H54 (cell line): ENCODE measurements around the gene FRMD4A.
"Not testable (repeated sequence)": the region's sequence is repeated elsewhere in the genome, so short reads cannot be mapped to it uniquely, and the experiment has no call there.

Experiments used
- DNase-seq: peaks from one replicate; pipeline ENCODE4 v3.0.0; 2011; ENCODE audit warnings: low spot score, mixed read lengths; ENCODE audit not compliant: insufficient read length
- FAIRE-seq: peaks from 3 replicates; lab custom pipeline; 2011; peaks lifted over from hg19 to GRCh38; lab: Jason Lieb, UNC
- POLR2A ChIP-seq: IDR thresholded peaks from 2 replicates; pipeline ENCODE4 v1.6.1; 2011; ENCODE audit warnings: low read depth, mild to moderate bottlenecking, low read length

The FRMD4A gene

DNA sequence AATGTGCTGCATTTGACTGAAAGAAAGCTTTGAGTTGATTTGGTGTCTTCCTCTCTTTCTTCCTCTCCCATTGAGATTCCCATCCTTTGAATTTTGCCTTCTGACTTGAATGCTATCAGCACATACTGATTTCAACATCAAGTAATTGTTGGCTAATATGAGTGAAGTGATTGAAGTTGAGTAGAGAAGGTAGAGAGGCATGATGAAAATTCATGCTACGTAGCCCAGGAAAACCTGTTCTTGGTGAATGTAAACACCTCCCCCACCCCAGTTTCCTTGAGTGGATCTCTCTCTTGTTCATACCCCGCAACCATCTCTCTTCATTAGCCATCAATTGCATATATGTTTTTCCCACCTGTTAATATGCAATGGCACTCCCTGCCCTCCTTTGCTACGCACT is 193.3 kb downstream of the FRMD4A start:
- TF ChIP-seq POLR2A = no peak
- DNase-seq (no peak), FAIRE-seq (no peak)

DNA sequence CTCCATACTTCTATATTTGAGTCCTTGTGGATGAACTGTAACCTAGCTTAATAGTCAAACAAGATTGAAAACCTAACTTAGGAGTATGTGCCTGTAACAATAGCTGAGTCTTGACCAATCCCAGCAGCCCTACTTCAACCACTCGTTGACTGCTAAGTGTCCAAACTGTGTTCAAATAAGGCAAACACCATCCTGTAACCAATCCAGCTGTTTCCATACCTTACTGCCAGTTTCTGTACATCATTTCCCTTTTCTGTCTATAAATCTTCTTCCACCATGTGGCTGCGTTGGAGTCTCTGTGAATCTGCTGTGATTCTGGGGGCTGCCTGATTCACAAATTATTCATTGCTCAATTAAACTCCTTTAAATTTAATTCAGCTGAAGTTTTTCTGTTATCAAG is 195.5 kb downstream of the FRMD4A start:
- FAIRE-seq, DNase-seq: not testable (repeated sequence)

DNA sequence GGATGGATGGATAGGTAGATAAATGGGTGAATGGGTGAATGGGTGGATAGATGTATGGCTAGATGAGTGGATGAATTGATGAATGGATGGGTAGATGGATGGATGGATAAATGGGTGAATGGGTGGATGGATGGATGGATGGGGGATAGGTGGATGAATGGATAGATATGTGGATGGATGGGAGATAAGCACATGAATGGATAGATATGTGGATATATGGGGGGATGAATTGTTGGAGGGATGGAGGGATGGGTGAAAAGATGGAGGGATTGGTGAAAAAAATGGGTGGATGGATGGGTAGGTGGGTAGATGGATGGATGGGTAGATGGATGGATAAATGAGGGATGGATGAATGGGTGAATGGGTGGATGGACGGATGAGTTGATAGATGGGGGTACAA is 196.4 kb downstream of the FRMD4A start:
- DNase-seq (no peak), FAIRE-seq (no peak)
- no peak for TF ChIP-seq POLR2A

DNA sequence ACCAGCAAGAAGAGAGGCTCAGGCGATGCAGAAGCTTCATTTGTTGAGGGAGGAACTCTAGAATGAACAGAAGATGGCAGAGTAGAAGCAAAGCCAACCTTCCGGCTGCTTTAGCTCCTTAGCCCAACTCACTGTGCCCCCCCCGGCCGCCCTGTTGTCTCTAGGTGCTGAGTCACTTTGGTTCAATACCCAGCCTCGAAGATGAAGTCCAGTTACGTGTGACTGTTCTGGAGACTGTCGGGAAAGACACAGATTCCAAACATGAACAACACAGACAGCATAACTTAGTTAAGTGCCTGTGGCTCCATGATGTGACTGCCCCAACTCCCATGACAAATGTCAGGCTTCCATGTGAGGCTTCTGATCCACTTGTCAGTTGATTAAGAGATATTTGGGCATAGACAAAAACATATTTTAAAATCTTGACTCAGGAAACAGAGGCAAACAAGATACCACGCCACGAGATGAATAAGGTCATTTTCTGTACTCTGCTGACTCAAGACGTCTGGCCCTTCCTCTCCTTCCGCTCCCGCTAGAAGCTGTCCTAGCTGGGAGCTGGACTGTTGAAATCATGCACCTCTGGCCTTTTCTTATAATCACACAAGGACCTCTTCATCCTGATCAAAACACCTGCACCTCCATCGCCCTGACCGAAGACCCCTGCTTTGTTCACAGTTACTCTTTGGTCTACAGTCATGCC is 199.3 kb downstream of the FRMD4A start:
- TF ChIP-seq POLR2A = no peak
- no peak for DNase-seq
- FAIRE-seq = no peak

DNA sequence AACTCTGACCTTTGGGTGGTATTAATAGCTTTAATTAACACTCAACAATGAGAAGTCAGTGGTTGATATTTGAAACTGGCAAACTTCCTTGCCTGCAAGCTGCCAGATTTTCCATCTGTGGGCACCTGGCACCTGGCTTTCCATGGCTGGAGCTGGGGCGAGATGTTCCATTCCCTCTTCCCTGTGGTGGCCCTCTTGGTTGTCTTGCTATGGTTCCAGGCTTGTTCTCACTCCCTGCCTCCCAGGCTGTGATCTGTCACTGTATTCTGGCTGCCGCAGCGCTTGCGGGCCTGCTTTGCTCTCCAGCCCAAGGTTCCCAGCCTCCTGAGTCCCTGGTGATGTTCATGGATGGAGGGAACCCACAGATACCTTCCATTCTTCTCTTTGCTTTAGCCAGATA is 201.0 kb downstream of the FRMD4A start:
- DNase-seq = no peak
- no peak for FAIRE-seq
- TF ChIP-seq POLR2A = no peak

DNA sequence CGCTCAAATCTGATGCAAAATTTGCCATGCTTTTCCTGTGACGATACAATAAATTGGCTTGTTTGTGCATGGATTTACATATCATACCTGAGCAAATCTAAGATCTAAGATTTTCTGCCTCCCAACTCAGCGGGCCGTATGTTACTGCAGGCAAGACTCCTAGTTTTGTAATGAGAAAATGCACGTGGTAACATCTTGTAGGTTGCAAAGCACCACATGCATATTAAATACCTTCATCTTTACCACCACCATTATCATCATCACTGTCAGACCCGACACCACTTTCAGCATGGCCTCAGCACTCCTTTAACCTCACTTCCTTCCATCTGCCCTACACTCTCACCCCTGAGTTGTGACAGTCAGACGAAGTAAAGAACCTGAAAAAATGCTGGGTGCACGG is 202.2 kb downstream of the FRMD4A start:
- TF ChIP-seq POLR2A = no peak
- no peak for FAIRE-seq
- no peak for DNase-seq

DNA sequence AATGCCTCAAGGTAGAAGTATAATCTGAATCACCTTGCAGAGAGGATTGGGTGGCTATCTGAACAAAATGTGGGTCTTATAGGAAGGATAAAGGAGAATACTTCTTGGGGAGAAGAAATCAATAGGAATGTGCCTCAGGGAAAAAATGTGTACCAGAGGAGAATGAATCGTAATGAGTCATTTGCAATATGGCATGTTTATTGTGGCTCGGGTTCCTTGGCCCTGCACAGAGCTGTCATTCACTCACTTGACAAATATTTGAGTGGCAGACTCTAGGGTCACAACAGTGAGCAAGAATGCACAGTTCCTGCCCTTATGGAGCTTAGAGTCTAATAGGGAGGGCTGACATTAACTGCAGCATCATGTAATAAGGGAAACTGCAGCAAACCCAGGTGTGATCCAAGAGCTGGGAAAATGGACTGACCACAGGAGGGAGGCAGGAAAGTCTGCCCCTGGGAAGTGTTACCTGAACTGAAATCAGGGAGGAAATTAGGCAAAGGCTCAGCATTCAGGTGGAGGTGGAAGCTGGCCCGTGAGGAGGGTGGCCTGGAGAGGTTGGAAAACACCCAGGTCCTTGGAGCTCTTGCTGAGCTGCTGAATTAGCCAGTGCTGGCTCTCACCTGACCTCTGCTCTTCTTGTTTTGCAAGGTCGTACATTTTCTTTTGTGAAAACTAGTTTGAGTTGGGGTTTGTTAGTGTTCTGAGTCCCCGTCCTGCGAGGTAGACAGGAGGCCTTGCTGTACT is 203.9 kb downstream of the FRMD4A start:
- peak; percentile 7 for DNase-seq
- FAIRE-seq = no peak
- no peak for TF ChIP-seq POLR2A

DNA sequence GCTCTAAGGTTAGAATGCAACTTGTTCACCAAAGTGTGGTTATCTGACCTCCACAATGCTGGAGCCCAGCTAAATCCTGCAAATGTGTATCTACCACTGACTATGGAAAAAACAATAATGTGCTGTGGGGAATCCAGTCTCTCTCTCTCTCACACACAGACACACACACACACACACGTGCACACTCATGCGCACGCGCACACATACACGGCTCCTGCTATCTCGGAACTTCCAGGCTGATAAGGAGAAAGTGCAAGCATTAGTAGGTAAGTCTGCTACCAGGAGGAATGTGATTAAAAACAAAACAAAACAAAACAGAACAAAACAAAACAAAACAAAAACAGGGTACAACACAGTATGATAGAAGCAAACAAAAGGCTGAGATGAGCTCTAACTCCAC is 205.2 kb downstream of the FRMD4A start:
- no peak for TF ChIP-seq POLR2A
- FAIRE-seq (no peak), DNase-seq (no peak)

DNA sequence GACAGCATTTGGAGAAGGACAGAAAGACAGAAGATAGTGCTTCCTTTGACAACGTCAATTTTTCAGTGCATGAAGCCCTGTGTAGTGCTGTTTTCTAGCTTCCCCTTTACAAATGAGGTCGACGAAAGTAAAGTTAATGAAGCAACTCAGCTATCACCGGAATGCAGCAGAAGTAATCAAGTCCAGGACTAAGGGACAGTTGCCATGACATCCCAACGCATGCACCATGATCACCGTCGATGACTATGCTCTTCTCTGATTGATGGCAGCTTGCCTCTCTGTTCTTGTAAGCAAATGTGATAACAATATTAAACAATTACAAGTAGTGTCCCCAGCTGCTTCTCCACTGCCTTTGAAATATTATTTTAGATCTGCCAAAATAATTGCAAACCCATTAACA is 205.8 kb downstream of the FRMD4A start:
- FAIRE-seq (no peak), DNase-seq (no peak)
- TF ChIP-seq POLR2A = no peak

DNA sequence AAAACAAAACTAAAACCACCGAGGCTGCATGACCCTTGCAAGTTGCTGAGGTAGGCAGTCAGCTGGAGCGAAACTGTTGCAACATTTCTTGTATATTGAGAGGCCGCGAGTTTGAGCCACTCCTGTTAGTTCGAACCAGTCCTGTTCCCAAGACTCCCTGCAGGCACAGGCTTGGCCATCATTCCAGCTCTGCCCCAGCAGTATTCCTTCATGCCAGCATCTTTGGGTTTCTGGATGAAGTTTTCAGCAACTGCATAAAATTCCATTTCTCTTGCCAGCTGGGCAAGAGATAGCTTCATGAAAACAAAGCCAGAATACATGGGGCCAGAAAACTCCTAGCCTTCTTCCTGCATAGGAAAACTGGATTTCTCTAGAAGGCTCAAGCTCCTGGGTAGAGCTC is 207.6 kb downstream of the FRMD4A start:
- TF ChIP-seq POLR2A = no peak
- no peak for DNase-seq
- FAIRE-seq = no peak

DNA sequence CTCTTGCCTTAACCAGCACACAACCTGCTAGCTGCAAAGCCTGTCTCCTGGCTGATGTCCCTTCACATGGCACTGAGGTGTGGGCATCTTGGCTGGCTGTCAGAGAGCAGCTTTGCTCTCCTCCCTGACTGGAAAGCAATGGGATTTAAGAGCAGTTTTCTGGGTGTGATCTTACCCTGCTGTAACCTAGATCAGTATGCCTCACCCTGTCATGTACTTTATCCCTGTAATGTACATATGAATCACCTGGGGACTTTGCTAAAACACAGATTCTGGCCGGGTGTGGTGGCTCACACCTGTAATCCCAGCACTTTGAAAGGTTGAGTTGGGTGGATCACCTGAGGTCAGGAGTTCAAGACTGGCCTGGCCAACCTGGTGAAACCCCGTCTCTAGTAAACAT is 209.9 kb downstream of the FRMD4A start:
- no peak for TF ChIP-seq POLR2A
- no peak for FAIRE-seq
- DNase-seq = no peak

DNA sequence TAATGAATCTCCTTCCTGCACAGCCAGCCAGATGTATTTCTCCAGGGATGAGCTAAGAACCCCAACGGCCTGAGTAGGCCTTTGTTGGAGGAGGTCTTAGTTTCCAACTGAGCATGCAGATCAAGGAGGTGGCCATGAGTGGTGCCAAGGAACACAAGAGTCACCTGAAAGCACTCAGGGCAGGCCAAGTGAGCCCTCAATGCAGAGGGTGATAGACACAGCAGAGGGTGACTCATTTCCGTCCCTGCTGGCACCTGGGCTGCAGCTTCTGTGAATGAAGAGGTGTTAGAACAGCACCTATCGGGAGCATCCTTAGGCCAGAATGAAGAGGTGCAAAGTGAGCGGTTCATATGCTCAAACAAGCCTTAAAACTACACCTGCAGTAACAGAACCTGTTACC is 211.8 kb downstream of the FRMD4A start:
- TF ChIP-seq POLR2A = no peak
- FAIRE-seq (no peak), DNase-seq (no peak)

DNA sequence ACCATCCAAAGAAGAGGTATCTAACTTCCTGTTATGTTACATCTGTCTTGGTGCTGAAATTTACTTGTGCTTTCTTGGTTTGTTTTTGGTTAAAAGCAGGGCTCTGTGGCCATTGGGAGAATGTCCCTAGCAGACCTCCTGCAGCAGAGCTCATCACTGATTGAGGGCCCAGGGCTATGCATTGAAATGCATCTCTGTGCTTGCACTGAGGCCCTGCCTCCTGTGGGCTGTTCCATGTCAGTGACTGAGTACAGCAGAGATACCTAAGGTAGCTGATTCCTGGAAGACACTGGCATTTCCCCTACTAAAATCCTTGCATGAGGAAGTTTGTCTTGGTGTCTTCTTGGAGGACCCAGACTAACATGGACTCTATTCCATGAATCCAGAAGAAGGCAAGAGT is 213.9 kb downstream of the FRMD4A start:
- DNase-seq (no peak), FAIRE-seq (no peak)
- TF ChIP-seq POLR2A = no peak

DNA sequence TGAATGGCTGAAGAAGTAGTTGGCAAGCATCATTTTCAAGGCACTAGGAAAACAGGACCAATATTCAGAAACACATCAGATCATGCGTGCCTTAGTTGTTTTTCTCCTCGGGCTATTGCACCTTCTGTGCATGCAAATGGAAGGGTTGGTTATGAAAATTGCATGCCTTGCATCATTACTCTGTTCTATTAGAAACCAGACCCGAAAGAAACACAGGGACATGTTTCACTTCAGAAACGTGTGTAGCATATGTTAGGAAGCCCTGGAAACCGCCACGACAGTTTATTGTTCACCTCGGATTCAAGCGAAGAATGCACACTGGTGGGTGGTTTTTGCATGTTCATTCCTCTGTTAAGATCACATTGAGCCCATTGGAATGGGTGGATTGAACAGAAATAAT is 214.7 kb downstream of the FRMD4A start:
- TF ChIP-seq POLR2A = no peak
- DNase-seq (no peak), FAIRE-seq (no peak)

DNA sequence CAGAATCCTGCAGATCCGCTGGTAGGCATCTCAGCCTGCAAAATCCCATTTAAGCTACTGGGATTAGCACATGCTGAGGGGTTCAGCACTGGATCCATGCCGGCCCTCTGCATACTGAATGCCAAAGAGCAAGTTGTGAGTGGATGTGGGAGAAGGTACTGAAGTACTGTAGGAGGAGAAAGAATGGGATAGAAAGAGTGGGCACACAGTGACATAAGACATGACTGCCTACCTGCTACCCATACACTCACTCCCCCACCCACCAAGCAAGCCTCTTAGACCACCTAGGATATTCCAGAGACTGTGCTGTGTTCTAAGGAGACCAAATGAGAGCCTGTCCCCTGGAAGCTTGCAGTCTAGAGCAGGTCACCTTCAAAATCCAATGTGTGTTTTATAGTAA is 215.9 kb downstream of the FRMD4A start:
- FAIRE-seq = no peak
- DNase-seq = no peak

More for the DNA sequence above, 215.9 kb downstream of the FRMD4A start:
- TF ChIP-seq POLR2A = no peak
